H1 (cell line): ENCODE results near the gene CDK4. TPM values are rescaled to one million over a fixed set of nuclear protein-coding genes. Genes with fewer than 3 reads are reported as not detected.

ENCODE experiments used
- BRCA1 ChIP-seq: IDR thresholded peaks from 2 replicates; pipeline ENCODE4 v1.6.1; 2012; ENCODE audit warnings: low read depth, low read length, improper control_type of control experiment
- CBX5 ChIP-seq: fragments of 300-800, 300-1000 bp; sonication (generic); IDR thresholded peaks from 2 replicates; pipeline ENCODE4 v1.7.1; 2016; ENCODE audit warnings: antibody characterized with exemption, low read length, low read depth
- GTF2F1 ChIP-seq: IDR thresholded peaks from 2 replicates; pipeline ENCODE4 v1.6.1; 2012; ENCODE audit warnings: low read depth, low read length, improper control_type of control experiment, borderline replicate concordance
- KDM1A ChIP-seq: fragments of 200-600, 300-600 bp; sonication (generic); IDR thresholded peaks from 2 replicates; pipeline ENCODE4 v1.7.1; 2016; ENCODE audit warnings: mild to moderate bottlenecking, low read length, borderline replicate concordance
- NRF1 ChIP-seq: IDR thresholded peaks from 2 replicates; pipeline ENCODE4 v1.6.1; 2011; ENCODE audit warnings: mild to moderate bottlenecking, low read depth, low read length, improper control_type of control experiment
- SIN3A ChIP-seq, 2 experiments: IDR thresholded peaks in 1 of 2; conservative IDR thresholded peaks in 1 of 2; 2 replicates each; pipeline ENCODE4 v1.6.1; 2011 to 2012; ENCODE audit warnings: low read length in 2 of 2, improper control_type of control experiment in 1 of 2, low read depth in 1 of 2, mild to moderate bottlenecking in 1 of 2
- SP1 ChIP-seq: IDR thresholded peaks from 2 replicates; pipeline ENCODE4 v1.6.1; 2011; ENCODE audit warnings: low read depth, low read length
- SUZ12 ChIP-seq: fragments of 200-600 bp; sonication (generic); IDR thresholded peaks from 2 replicates; pipeline ENCODE4 v1.6.1; 2012; ENCODE audit warnings: mild to moderate bottlenecking, inconsistent platforms, low read length, moderate library complexity, mixed read lengths
- TAF1 ChIP-seq: IDR thresholded peaks from 2 replicates; pipeline ENCODE4 v1.6.1; 2011; ENCODE audit warnings: mild to moderate bottlenecking, low read depth, low read length
- polyA plus RNA-seq, 7 experiments: library from polyadenylated mRNA; depleted of rRNA in 3 of 7; stranded (reverse) in 5 of 7; unstranded in 2 of 7; fragments of >200 nt in 5 of 7; fragments of 200-250 nt in 2 of 7; gene quantifications; 1 replicate in 5 of 7; 2 replicates in 1 of 7; 4 replicates in 1 of 7; pipeline versions ENCODE4 v1.2.1 to v1.2.3, GENCODE V29; 2011 to 2013; ENCODE audit warnings: missing spikeins in 2 of 7, mixed read lengths in 2 of 7
- total RNA-seq: library from RNA; stranded (reverse); fragmentation: NEBNext Ultra II Directional; extraction: Animal tissue kit (Norgen Biotek cat#: 25700); gene quantifications from 2 replicates; pipeline ENCODE4 v1.2.1, GENCODE V29; 2021
- TF ChIP-seq, protein P1 (sequence below): fragments of 300-600 bp; sonication (generic); IDR thresholded peaks from 2 replicates; pipeline ENCODE4 v1.7.1; 2012; ENCODE audit warnings: low read length, moderate library complexity, mild to moderate bottlenecking, inconsistent platforms; ENCODE audit not compliant: insufficient replicate concordance
- TF ChIP-seq, protein P2 (sequence below): IDR thresholded peaks from 2 replicates; pipeline ENCODE4 v1.6.1; 2012; ENCODE audit warnings: low read length, inconsistent platforms

Gene CDK4
- total and polyA plus RNA-seq, 2 of the 8 experiments (the other 6 are each of a cell fraction or from before 2014, with no cell fraction given), result 174 to 368 TPM

- TF ChIP-seq, protein P1, sequence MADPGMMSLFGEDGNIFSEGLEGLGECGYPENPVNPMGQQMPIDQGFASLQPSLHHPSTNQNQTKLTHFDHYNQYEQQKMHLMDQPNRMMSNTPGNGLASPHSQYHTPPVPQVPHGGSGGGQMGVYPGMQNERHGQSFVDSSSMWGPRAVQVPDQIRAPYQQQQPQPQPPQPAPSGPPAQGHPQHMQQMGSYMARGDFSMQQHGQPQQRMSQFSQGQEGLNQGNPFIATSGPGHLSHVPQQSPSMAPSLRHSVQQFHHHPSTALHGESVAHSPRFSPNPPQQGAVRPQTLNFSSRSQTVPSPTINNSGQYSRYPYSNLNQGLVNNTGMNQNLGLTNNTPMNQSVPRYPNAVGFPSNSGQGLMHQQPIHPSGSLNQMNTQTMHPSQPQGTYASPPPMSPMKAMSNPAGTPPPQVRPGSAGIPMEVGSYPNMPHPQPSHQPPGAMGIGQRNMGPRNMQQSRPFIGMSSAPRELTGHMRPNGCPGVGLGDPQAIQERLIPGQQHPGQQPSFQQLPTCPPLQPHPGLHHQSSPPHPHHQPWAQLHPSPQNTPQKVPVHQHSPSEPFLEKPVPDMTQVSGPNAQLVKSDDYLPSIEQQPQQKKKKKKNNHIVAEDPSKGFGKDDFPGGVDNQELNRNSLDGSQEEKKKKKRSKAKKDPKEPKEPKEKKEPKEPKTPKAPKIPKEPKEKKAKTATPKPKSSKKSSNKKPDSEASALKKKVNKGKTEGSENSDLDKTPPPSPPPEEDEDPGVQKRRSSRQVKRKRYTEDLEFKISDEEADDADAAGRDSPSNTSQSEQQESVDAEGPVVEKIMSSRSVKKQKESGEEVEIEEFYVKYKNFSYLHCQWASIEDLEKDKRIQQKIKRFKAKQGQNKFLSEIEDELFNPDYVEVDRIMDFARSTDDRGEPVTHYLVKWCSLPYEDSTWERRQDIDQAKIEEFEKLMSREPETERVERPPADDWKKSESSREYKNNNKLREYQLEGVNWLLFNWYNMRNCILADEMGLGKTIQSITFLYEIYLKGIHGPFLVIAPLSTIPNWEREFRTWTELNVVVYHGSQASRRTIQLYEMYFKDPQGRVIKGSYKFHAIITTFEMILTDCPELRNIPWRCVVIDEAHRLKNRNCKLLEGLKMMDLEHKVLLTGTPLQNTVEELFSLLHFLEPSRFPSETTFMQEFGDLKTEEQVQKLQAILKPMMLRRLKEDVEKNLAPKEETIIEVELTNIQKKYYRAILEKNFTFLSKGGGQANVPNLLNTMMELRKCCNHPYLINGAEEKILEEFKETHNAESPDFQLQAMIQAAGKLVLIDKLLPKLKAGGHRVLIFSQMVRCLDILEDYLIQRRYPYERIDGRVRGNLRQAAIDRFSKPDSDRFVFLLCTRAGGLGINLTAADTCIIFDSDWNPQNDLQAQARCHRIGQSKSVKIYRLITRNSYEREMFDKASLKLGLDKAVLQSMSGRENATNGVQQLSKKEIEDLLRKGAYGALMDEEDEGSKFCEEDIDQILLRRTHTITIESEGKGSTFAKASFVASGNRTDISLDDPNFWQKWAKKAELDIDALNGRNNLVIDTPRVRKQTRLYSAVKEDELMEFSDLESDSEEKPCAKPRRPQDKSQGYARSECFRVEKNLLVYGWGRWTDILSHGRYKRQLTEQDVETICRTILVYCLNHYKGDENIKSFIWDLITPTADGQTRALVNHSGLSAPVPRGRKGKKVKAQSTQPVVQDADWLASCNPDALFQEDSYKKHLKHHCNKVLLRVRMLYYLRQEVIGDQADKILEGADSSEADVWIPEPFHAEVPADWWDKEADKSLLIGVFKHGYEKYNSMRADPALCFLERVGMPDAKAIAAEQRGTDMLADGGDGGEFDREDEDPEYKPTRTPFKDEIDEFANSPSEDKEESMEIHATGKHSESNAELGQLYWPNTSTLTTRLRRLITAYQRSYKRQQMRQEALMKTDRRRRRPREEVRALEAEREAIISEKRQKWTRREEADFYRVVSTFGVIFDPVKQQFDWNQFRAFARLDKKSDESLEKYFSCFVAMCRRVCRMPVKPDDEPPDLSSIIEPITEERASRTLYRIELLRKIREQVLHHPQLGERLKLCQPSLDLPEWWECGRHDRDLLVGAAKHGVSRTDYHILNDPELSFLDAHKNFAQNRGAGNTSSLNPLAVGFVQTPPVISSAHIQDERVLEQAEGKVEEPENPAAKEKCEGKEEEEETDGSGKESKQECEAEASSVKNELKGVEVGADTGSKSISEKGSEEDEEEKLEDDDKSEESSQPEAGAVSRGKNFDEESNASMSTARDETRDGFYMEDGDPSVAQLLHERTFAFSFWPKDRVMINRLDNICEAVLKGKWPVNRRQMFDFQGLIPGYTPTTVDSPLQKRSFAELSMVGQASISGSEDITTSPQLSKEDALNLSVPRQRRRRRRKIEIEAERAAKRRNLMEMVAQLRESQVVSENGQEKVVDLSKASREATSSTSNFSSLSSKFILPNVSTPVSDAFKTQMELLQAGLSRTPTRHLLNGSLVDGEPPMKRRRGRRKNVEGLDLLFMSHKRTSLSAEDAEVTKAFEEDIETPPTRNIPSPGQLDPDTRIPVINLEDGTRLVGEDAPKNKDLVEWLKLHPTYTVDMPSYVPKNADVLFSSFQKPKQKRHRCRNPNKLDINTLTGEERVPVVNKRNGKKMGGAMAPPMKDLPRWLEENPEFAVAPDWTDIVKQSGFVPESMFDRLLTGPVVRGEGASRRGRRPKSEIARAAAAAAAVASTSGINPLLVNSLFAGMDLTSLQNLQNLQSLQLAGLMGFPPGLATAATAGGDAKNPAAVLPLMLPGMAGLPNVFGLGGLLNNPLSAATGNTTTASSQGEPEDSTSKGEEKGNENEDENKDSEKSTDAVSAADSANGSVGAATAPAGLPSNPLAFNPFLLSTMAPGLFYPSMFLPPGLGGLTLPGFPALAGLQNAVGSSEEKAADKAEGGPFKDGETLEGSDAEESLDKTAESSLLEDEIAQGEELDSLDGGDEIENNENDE, result no peak
- TF ChIP-seq SIN3A (conservative IDR thresholded peaks at IDR 0.05 in 1 of 2, IDR thresholded peaks at IDR 0.05 in 1 of 2; ENCODE audit: low read depth in 1 of 2, low read length in 2 of 2), result no peak
- no peak for TF ChIP-seq SUZ12
- TF ChIP-seq SP1, result no peak
- TF ChIP-seq TAF1, result no peak
- no peak for TF ChIP-seq KDM1A
- no peak for TF ChIP-seq GTF2F1
- TF ChIP-seq NRF1, result no peak
- no peak for TF ChIP-seq BRCA1
- TF ChIP-seq, protein P2, sequence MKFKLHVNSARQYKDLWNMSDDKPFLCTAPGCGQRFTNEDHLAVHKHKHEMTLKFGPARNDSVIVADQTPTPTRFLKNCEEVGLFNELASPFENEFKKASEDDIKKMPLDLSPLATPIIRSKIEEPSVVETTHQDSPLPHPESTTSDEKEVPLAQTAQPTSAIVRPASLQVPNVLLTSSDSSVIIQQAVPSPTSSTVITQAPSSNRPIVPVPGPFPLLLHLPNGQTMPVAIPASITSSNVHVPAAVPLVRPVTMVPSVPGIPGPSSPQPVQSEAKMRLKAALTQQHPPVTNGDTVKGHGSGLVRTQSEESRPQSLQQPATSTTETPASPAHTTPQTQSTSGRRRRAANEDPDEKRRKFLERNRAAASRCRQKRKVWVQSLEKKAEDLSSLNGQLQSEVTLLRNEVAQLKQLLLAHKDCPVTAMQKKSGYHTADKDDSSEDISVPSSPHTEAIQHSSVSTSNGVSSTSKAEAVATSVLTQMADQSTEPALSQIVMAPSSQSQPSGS, result no peak
- TF ChIP-seq CBX5, result no peak
Measured at GRCh38 chr12:57755194-57755453, 3.0 kb upstream of the CDK4 start (continued).
